HEK293T (cell line): ENCODE results near the gene GOLGA6L9.
"Not testable (repeated sequence)": the region's sequence is repeated elsewhere in the genome, so short reads cannot be mapped to it uniquely, and the experiment has no call there.

Source experiments
- ARNT ChIP-seq: fragments of 450-650 bp; IDR thresholded peaks from 2 replicates; pipeline ENCODE4 v1.6.1; 2017; ENCODE audit warnings: mild to moderate bottlenecking
- FOXA1 ChIP-seq: fragments of 450-650 bp; IDR thresholded peaks from 2 replicates; pipeline ENCODE4 v1.6.1; 2016; ENCODE audit warnings: mild to moderate bottlenecking
- NFRKB ChIP-seq: fragments of 450-650 bp; IDR thresholded peaks from 2 replicates; pipeline ENCODE4 v1.6.1; 2016; ENCODE audit warnings: mild to moderate bottlenecking, moderate library complexity
- TARDBP ChIP-seq: fragments of 450-650 bp; IDR thresholded peaks from 2 replicates; pipeline ENCODE4 v1.6.1; 2016

DNA sequence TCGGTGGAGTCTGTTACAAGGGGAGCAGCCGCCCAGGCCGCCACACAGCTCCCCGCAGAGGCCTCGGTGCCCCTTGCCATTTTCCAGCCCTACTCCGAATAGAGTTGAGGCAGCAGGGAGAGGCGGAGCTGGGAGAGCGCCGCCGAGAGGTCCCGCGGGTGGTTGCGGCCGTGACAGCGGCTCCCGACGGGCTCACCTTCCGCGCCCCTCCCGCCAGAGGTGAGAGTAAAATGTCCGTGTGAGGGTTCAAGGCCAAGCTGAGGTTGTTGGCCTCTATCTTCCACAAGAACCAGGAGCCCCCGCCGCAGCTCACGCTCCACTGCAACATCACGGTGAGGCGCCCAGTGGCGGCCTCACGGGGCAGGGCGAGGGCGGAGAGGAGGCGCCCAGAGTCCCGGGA is 15.8 kb downstream of the GOLGA6L9 start:
- not testable (repeated sequence) for TF ChIP-seq FOXA1, TARDBP, ARNT, NFRKB
